ENCODE data around the gene CEBPA. TPM values are rescaled to one million over a fixed set of nuclear protein-coding genes. Genes with fewer than 3 reads are reported as not detected.

The CEBPA gene
- total and polyA plus RNA-seq, 8 donors, result 4.4 to 18.7 (median 8.2) TPM

DNA sequence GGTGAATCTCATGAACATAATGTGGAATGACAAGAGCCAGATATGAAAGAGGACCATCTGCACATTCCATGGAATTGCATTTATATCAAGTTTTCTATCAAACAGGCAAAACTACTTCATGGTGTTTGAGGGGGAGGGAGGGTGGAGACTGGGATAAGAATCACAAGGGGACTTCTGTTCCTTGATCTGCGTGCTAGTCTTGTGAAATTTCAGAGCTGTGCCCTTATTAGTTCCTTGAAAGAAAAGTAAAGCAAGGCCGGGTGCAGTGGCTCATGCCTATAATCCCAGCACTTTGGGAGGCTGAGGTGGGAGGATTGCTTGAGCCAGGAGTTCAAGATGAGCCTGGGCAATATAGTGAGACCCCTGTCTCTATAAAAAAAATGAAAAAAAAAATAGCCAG lies 41.0 kb upstream of the CEBPA start:
- no peaks in the 10 kb centered on the region for H3K4me1 ChIP-seq
- H3K36me3 ChIP-seq, result no peaks in the 10 kb centered on the region
- H3K27ac ChIP-seq, result no peak overlapping the region
- TF ChIP-seq, protein P1, sequence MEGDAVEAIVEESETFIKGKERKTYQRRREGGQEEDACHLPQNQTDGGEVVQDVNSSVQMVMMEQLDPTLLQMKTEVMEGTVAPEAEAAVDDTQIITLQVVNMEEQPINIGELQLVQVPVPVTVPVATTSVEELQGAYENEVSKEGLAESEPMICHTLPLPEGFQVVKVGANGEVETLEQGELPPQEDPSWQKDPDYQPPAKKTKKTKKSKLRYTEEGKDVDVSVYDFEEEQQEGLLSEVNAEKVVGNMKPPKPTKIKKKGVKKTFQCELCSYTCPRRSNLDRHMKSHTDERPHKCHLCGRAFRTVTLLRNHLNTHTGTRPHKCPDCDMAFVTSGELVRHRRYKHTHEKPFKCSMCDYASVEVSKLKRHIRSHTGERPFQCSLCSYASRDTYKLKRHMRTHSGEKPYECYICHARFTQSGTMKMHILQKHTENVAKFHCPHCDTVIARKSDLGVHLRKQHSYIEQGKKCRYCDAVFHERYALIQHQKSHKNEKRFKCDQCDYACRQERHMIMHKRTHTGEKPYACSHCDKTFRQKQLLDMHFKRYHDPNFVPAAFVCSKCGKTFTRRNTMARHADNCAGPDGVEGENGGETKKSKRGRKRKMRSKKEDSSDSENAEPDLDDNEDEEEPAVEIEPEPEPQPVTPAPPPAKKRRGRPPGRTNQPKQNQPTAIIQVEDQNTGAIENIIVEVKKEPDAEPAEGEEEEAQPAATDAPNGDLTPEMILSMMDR (IDR thresholded peaks at IDR 0.05), result no peak
- FAIRE-seq (no peak), DNase-seq (no peak), ATAC-seq (no peak)
- WGBS, 2 donors, result 78% methylated on average over 2 of the region's 2 CpGs
- H3K9me3 ChIP-seq, result no peaks in the 10 kb centered on the region
- no peaks in the 10 kb centered on the region for H3K27me3 ChIP-seq
- intact Hi-C loops (cut with DNase I), result no loop called here
- H3K4me3 ChIP-seq, result no peak overlapping the region

DNA sequence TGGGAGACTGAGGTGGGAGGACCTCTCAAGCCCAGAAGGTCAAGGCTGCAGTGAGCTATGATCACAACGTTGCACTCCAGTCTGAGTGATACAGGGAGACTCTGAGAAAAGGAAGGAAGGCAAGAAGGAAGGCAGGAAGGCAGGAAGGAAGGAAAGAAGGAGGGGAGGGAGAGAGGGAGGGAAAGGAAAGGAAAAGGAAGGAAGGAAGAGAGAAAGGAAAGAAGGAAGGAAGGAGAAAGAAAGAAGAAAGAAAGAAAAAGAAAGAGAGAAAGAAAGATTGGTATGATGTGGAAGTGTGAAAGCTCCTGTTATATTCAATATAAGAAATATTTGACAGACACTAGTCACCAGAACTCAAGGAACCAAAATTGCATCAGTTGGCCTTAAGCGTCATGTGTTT lies 38.7 kb upstream of the CEBPA start:
- no peaks in the 10 kb centered on the region for H3K4me1 ChIP-seq
- intact Hi-C loops (cut with DNase I), result no loop called here
- no peak for FAIRE-seq
- ATAC-seq, result no peak
- H3K9me3 ChIP-seq, result no peaks in the 10 kb centered on the region
- TF ChIP-seq, protein P1 (IDR thresholded peaks at IDR 0.05), result no peak
- no peak for DNase-seq
- H3K27ac ChIP-seq, result no peak overlapping the region
- H3K27me3 ChIP-seq, result no peaks in the 10 kb centered on the region
- H3K36me3 ChIP-seq, result no peaks in the 10 kb centered on the region
- no peak overlapping the region for H3K4me3 ChIP-seq
- 13 to 39% methylated on average over 2 of the region's 2 CpGs for WGBS, 2 donors

DNA sequence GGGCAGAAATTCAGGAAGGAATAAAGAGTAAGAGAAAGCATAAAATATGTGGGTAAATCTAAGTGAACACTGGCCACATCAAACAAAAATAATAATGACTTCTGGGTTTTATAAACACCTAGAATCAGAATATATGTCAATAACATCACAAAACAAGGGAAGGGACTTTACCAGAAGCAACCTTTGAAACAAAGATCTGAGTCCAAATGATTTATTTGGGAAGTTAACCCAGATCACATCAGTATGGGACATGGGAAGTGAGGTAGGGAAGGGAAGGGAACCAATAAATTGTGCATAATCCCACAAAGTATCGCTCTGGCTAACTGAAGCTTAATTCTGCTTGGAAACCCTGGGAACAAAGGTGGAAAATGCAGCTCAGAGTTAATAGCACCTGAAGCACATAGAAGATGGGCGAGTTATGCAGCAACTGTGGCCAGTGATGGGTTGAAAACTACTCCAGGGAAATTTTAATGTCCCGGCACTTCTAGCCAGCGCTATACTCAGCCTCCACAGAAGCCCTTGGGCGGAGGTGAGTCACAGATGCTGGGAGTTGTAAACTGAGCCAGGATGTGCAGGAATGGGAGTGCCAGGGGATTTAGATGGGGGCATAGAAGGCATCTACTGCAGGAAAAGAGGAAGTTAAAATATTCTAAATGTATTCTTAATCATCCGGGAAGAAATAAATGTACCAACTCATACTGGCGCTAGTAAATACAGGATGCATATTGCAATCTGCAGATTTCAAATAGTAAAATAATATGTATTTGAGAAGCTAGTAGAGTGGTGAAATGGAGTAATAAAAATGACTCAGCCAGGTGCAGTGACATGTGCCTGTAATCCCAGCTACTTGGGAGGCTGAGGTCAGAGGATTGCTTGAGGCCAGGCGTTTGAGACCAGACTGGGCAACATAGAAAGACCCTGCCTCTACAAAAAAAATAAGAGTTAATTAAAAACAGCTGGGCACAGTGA lies 37.0 kb upstream of the CEBPA start:
- Histone ChIP-seq H3K36me3 (no peaks in the 10 kb centered on the region), H3K9me3 (no peaks in the 10 kb centered on the region), H3K27ac (no peak overlapping the region), H3K4me1 (no peaks in the 10 kb centered on the region), H3K27me3 (no peaks in the 10 kb centered on the region), H3K4me3 (no peak overlapping the region)
- intact Hi-C loops (cut with DNase I), result no loop called here
- ATAC-seq, result no peak
- no peak for FAIRE-seq
- TF ChIP-seq, protein P1 (IDR thresholded peaks at IDR 0.05), result no peak
- WGBS, 2 donors, result 81 to 83% methylated on average over 8 of the region's 8 CpGs
- no peak for DNase-seq

DNA sequence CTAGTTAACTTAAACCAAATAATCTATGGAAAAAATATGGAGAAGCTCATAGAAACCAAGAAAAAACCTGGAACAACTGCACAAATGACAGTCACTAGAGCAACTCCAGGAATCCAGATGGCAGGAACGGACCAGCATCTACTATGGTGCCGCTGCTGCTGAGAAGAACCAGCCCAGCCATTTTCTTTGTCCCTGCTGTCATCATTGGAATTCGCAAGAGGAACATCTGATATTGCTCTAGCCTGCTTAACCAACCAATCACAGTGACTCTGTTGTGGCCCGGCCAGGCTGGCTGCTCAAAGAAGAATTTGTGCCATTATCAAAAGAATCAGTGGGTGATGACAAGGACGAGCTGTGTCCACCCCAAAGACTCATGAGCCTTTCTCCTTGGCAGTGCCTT lies 33.1 kb upstream of the CEBPA start:
- Histone ChIP-seq H3K27ac (no peak overlapping the region), H3K9me3 (no peaks in the 10 kb centered on the region), H3K27me3 (no peaks in the 10 kb centered on the region), H3K36me3 (no peaks in the 10 kb centered on the region), H3K4me3 (no peak overlapping the region), H3K4me1 (no peaks in the 10 kb centered on the region)
- ATAC-seq (no peak), DNase-seq (no peak), FAIRE-seq (no peak)
- intact Hi-C loops (cut with DNase I), result no loop called here
- 89 to 91% methylated on average over 5 of the region's 5 CpGs for WGBS, 2 donors
- TF ChIP-seq, protein P1 (IDR thresholded peaks at IDR 0.05), result no peak

DNA sequence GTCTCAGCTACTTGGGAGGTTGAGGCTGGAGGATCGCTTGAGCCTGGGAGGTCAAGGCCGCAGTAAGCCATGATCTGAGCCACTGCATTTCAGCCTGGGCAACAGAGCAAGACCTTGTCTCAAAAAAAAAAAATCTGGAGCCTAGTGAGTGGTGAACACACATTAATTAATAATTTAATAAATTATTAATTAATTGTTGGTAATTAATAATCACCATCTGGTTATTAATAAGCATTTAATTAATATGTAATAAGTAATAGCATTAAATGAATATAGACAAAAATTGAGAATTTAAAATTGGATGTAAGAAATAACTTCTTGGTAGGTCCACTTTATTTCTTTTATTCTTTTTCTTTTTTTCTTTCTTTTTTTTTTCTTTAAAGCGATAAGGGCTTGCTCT lies 31.9 kb upstream of the CEBPA start:
- TF ChIP-seq, protein P1 (IDR thresholded peaks at IDR 0.05), result no peak
- Histone ChIP-seq H3K4me1 (no peaks in the 10 kb centered on the region), H3K27ac (no peak overlapping the region), H3K36me3 (no peaks in the 10 kb centered on the region), H3K9me3 (no peaks in the 10 kb centered on the region), H3K4me3 (no peak overlapping the region), H3K27me3 (no peaks in the 10 kb centered on the region)
- 92 to 95% methylated on average over 3 of the region's 3 CpGs for WGBS, 2 donors
- DNase-seq, result no peak
- ATAC-seq, result no peak
- intact Hi-C loops (cut with DNase I), result no loop called here
- FAIRE-seq, result no peak
